CD4-positive, alpha-beta T cell treated with Interleukin-10 for 1 hour (primary cell): Measurements from ENCODE around the gene FABP1.

ENCODE experiments used
- DNase-seq: peaks from one replicate; pipeline ENCODE4 v3.0.0-alpha.2; 2020

Gene FABP1

DNA sequence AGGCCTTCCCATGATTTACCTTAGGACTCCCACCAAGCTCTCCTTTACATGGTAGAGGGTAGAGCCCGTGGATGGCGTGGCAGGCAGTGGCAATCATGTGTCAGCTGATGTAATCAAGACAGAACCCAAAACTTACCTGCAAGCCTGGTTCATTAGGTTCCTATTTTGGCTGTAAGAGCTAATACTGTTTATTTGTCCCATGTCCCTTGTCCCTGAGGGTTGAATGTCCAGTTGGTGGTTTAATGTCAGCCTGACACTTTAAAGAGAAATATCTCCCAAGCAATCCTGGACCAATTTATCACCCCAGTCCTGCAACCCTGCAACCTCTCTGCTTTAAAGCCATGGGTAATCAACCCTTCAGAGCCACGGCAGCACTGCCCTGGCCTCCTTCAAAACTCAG lies 6.0 kb upstream of the FABP1 start:
- DNase-seq = no peak

DNA sequence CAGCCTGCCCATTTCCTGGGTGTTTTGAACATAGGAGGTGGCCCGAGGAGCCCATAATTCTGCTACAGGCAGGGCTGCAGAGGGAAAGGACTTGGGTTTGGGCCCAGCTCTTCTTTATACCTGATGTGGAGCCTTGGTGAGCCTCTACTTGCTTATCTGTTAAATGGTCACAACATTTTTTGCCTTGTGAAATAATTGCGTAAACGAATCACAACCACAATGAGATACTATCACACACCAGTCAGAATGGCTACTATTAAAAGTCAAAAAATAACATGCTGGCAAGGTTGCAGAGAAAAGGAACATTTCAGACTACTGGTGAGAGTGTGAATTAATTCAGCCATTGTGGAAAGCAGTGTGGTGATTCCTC lies 4.1 kb upstream of the FABP1 start:
- no peak for DNase-seq

DNA sequence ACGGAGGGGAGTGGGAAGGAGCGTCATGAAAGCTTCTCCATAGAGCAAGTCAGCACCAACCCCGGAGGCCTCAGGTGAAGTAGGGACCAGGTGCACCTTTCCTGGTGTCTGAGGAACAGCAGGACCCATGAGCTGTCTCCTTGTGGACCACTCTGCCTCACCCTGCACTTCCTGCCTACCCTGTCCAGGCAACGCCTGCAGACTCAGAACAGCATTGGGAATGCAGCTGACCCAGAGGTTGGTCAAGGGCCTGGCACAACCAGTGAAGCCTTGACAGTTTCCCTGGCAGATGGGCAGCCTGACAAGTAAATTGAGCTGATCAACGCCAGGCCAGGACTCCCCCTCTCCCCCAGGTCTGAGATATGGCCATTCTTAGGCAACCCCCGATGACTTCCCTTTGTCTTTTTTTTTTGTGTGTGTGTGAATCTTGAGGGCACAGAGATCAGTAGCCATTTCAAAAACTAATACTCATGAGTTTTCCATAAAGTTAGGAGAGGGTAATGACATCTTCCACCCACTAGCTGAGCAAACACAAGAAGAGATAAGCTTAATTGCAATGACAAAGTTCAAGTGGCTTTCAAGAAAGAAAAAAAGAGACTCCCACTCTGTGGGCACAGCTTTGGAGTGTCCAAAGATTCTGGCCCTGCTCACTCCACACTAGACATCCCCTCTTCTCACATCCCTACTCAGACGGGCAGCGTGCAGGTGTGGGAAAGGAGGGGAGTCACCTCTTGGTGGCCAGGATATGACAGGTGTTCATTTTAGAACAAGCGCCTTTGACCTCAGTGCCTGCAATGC lies 3.5 kb upstream of the FABP1 start:
- DNase-seq = no peak

DNA sequence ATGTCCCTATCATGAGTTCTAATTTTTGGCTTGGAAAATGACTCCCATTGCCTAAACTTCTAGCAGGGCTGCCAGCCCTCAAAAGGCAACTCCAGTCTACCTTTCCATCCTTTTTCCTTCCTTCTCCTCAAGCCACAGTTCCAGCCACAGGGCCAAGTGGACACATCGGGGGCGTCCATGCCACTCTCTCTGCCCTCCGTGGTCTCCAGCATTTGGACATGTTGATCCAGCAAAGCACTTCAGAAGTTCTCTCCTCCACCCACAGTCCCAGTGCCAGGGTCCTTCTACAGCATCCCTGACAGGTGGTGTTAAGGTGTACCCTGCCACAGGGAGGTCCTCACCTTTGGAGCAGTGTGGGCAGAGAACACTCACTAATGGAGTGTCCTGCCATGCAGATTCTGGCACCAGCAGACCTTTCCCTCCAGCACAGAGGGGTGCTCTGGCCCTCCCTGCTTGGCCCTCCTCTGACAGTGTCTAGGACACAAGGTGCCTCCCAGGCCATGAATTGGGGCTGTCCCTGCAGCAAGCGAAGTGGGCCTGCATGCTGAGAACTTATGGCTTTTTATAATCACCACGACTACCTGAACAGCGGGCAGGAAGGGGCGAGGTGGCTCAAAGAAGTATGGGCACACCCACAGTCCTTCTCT lies 1.6 kb upstream of the FABP1 start:
- no peak for DNase-seq

DNA sequence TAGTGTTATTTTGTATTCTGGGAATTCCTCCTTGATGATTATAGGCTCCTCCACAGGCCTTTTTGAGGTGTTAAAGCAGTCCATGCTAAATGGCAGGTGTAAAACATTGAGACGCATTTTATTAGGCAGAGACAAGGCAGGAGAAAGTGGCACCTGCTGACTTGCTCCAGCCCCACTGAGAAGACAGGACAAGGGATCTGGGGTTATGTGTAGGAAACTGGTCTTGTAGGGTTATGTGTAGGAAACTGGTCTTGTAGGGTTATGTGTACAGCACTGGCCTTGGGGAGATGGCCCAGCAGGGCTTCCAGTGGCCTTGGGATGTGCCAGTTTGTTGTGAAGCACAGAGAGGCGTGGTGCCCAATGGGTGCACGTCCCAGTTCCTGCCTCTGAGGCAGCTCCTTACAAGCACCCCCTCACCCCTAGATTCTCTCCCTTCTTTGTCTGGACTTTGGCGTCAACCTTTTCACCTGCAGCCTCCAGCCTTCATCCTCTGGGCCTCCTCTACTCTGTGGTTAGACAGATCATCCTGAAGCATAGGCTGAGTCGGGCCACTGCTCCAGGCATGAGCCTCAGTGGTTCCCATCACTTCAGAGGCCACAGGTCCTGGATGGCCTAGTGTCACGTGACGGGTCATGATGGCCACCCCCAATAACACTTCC lies 921 bp upstream of the FABP1 start:
- DNase-seq = no peak

DNA sequence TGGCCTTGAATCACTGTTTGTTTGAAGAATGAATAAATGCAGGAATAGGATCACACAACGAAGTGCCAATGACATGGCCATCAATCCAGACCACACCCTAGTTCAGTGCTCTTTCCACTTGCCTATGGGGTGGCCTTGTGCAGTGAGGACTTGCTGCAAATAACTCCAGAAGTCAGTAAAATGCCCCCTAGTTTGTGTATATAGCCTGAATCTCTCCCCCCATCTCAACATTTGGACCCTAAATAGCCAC lies 299 bp downstream of the FABP1 start:
- no peak for DNase-seq

DNA sequence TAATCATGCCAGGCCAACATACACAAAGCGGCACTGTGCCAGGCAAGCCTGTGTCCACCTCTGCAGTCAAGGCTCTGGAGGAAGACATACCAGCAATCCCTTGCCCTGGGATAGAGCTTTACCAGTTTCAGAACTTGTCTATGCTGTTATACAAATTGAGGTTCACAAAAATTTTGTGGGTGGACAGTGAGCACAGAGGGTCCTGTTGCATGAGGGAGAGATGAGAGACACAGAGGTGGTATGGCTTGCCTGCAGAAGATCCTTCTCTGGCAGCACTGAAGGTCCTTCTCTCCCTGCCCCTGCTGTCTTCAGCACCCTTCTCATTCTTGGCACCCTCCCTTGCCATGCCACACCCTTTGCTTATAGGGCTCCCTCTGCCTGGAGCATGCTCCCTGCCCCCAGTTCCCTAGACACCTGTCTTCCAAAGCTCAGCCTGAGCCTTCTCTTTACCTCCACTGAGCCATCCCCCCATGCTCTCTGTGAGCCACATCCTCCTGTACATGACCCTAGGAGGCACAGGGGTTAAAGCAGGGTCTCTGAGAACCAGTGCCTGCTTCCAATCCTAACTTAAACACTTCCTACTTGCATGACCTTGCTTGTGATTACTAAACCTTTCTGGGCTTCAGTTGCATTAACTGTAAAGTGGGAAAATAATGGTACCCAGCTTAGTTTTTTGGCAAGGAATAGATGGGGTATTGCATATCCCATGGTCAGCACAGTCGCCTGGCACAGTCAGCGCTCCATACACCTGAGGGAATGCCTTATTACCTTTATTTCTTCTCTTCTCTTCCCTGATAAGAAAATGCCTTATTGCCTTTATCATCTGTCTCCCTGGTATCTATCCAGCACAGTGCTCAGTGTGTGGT lies 857 bp downstream of the FABP1 start:
- no peak for DNase-seq

DNA sequence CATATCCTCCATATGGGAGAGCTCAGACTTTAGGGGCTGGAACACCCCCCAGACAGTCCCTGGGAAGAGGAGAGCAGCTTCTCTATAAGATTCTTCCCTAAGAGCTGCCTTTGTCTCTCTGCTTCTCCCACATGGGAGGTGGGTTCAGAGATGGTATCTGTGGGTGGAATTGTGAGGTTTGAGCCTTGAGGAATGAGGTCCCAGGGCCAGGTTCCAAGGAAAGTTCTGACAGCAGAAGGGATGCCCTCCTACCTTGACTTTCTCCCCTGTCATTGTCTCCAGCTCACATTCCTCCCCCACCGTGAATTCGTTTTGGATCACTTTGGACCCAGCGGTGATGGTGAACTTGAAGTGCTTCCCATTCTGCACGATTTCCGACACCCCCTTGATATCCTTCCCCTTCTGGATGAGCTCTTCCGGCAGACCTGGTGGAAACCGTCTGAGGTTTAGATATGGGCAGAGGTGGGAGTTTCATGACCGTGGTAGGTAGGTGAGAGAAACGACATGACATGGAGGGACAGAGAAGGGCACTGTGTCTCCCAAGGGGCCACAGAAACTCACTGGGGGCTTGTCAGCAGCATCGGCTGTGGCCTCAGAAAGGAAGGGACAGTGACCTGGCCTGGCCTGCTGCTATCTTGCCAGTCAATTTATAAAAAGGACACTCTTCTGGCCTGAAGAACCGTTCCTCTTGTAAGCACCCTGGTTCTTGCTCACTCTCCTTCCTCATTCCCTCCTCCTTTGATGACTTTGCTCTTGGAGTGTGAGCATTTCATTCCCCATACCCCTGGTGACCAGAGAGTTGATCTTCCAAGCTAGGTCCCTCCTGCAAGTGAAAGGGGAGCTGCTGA lies 1.7 kb downstream of the FABP1 start:
- DNase-seq = no peak

DNA sequence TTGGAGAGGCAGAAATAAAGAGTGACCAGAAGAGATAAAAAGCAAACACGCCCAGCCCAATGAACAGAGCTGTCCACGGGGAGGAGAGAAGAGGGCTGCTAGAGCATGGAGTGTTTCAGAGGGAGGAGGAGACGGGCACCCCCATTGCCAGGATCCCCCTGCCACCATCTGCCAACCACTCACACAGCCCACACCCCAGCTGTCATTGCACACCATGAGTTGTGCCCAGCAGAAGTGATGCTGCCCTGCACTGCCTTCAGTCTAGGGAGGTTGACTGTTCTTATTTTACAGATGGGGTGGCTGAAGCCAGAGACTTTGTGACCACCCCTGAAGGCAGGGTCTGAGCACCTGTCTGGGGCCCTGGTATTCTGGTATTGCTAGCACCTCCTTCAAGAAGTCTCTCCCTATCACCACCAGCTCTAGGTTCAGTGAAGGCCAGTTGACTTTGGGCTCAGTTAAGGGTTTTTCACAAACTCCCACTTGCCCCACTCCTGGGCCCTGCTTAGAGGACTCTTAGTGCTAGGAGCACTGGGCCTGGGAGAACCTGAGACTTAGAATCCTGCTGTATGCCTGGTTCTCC lies 2.4 kb downstream of the FABP1 start:
- no peak for DNase-seq

DNA sequence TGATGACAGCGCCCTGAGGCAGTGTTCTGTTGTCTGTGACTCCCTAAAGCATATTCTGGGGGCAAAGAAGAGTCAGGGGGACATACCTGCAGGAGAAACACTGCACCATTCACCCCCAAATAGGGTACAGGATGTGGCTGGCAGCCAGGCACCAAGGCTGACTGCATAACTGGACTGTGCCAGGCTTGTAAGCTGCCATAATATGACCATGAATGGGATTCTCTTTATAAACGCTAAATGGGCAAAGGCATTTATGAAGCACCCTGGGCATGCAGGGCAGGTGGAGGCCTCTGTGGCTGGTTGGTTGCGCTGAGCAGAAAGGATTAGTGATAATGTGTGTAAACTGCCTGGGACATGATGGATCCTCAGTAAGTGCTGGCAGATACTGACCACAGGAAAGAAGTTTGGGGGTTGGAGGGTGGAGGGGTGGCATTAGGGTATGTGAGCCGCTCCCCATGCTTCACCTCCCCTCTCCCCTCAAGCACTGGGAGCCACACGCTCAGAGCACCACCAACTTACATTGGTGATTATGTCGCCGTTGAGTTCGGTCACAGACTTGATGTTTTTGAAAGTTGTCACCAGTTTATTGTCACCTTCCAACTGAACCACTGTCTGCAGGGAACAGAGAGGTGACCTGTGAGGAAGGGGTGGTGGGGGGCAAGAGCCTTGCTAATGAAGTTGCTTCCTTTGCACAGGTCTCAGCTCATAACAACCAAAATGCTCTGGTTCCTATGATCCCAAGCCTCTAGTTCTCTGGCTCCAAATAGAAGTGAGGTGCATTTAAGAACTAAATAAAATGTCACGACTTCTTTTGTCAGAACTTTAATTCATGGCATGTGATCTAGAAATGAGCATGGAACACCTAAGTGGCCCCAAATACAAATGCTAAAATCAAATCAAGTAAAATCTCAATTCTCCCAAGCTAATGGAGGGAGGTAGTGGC lies 3.6 kb downstream of the FABP1 start:
- no peak for DNase-seq

DNA sequence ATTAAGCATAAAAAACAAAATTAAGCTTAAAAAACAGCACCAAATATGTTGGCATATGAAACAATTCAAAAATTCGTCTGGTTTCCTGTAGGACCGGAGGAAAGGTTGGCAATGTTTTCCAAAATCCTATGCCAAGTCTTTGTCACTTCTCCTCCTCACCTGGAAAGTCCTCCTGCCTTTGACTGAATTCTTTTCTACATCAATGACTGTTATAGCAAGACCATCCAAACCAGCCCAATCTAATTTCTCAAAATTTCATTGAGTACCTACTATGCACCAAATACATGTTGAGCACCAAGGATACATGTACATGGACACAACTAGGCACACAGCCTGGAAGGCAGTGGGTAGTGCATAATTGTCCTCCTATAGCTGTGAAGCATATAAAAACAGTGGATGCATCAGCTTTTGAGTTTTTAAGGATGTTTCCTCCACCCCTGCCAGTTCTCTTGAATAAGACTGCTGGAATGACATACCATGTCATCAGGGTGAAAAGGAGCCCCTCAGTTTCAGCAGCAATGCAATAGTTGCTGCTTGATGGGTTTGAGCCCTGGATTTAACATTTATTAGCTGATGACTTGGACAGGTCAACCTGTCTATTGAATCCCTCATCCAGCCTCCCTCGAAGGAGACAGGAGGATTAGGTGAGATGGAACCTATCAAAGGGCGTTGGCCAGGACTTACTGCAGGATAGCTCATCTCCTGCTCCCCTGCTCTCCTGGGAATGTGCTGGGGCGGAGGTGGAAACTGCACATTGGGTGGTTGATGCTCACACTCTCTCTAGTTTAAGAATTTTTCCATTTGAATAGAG lies 4.5 kb downstream of the FABP1 start:
- no peak for DNase-seq

DNA sequence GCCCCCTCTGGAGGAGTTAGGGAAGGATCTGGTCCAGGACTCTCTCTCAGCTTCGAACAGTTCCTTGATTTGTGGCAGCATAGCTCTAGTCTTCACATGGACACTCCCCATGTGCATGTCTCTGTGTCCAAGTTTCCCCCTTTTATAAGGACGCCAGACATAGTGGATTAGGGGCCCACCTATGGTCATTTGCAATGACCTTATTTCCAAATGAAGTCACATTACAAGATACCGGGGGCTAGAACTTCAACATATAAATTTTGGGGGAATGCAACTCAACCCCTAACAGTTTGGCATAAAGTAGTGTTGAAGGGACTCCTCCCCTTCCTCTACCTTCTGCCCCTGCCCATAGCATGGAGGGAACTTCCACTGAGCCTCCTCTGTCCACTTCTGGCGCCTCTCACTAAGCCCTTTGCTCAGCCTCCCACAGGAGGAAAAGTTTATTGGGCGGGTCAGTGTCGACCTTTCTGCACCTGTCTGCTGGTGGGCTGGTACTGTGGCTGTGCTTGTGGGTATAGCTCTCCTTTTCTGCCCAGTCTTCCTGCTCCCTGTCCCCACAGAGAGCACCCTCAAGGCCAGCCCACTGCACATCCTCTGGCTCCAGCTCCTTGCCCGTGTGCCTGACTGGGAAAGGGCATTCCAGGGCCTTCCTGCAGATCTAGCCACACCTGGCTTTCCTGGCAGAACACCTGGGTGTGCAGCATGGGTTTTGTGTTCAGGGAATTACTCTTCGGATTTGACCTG lies 5.5 kb downstream of the FABP1 start:
- DNase-seq = no peak

DNA sequence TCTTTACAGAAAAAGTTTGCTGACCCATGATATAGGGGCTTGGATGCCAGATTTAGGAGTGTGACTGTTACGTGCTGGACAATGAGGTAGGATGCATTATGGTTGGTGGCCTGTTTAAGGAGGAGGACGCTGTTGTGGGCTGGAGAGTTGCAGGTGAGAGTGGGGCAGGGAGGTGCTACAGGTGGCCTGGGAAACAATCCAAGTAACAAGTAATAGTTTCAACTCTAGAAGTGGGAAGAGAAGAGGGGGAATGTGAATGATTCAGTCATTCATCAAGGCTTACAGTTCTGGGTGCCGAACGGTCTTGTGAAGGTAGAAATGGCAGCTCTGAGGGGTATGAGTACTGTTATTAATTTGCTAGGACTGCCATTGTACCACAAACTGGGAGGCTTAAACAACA lies 6.2 kb downstream of the FABP1 start:
- no peak for DNase-seq

DNA sequence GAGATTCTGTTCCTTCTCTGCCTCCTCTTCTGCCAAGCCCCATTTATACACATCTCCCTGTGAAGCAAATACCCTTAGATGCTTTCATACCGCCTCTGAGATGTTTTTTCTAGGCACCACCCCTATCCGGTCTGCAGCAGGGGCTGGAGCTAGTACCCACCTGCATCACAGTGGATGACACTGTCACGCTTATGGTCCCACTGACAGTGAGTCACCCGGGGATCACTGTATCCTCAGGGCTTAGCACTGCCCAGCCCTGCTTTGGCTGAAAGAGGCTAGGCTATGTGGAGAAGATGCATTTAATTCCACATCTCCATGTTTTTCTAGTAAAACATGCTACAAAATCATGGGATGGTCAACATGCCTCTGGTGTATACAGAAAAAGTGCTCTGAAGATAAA lies 9.9 kb downstream of the FABP1 start:
- DNase-seq = no peak

DNA sequence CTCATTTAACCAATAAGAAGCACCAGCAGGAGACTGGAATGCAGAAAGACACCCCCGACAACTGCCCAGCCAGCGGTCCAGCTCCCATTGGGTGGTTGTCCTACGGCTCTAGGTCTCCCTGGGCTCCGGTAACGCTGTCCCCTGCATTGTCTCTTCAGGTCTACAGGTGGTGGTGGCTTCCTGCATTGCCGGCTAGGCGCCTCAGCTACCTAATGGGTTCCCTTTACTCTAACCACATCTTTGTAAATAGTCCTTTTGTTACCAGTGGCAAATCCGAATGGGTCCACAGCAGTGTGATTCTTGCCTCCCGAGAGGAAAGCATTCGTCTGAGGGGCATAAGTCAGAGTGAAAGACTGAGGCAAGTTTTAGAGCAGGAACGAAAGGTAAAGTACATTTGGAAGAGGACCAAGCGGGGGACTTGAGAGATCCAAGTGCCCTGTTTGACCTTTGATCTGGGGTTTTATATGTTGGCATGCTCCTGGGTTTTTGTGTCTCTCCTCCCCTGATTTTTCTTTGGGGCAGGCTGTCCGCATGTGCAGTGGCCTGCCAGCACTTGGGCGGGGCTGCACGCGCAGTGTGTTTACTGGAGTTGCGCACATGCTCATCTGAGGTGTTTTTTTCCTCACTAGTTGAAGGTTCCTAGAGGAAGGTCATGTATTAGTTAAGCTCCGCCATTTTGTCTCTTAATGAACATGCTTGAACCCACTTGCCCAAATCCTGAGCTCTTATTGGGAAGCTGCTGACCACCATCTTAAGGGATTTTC lies 11.0 kb downstream of the FABP1 start:
- no peak for DNase-seq

DNA sequence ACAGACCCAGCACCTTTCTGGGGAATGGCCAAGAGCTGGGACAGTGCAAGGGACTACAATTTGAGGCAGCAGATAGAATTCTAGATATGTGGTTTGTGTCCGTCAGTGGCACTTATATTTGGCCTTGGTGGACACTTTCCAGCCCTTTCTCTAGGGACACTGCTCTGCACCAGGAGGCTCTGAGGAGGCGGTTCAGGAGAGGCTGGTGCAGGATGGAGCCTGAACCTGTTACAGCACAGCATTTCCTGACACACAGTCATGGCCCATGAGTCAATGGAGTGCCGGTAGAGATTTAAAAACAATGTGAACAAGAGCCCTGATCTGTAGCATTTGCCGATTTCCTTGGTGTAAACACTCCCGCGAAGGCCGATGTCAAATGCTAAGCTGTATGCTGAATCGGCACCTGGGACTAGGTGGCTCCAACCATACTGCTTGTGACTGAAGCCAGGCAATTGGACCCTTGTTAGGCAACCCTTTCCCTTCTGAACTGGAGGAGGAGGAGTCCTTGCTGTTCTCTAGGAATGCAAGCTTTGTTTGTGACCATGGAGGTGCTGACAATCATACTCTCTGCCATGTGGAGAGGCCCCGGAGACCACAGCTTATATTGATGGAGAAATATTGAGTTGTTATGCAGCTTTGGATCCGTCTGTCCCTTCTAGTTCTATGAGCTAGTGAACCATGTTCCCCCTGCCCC lies 11.9 kb downstream of the FABP1 start:
- DNase-seq = no peak

DNA sequence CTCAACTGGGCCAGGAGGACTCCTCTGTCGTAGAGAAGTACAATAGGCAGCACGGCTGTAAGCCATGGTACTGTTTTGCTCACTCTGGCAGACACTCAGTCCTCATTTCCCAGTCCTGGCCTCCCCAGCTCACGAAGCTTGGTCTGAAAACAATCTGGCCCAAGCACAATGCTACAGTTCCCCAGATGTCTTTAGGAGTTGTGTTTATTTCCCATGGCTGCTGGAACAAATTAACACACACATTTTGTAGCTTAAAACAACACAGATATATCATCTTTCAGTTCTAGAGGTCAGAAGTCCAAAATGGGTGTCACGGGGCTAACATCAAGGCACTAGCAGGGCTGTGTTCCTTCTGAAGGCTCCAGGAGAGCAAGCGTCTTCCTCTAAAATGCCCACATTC lies 13.0 kb downstream of the FABP1 start:
- DNase-seq = no peak

DNA sequence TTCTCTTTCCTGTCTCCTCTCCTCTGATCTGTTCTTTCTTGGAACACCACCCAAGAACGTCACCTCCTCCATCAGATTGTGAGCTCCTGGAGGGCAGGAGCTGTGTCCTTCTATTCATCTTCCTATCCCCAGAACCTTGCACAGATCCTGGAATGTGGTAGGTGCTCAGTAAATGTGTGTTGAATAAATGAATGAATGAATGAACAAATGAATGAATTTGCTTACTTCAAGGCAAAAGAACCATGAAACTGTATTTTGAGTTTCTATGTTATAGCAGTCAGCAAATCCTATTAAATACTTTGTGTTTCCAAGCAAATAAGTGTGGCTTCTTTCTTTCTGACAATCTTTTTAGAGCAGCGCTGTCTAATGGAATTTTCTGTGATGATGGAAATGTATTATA lies 14.8 kb downstream of the FABP1 start:
- DNase-seq = no peak
